ENCODE results near the gene FBXW7.
A peak's percentile ranks its signal among the peaks of the same experiment; 100 is the strongest.

FBXW7 gene

DNA sequence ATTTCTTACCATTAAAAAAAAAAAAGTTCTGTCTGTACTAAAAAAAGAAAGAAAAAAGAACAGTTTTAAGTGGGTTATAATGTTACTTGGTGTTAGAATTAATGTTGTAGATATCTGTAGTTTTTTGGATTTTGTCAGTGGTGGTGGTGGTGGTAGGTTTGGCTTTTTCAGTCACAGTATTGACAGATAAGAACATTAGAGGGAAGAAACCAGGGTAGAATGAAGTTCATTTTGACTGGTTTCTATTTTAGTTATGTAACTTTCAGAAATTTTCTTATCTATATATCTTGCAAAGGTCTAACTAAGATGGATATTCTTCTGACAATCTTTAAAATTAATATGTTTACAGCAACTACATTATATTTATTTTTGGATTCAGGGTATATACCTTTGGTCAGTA, 105.4 kb downstream of the FBXW7 start:
- FAIRE-seq: no peak
- DNase-seq (ENCODE audit: low spot score): no peak

DNA sequence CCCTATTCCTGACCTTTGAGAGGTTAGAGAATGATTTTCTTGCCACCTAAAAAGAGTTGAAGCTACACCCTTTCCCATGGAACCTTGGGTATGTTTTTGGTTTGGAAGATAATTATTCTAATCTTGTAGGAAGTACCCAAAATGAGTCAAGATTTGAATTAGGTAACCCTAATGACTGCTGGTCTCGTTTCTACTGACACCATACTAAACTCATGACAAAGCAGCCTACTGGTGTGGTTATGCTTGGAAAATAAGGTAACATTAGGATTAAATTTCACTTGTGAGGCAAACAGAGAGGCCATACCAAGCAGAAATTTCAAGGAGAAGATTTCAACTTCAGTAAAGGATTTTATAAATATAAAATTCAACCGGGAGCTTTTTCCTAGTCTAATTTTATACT, 107.9 kb downstream of the FBXW7 start:
- FAIRE-seq (no peak), DNase-seq (ENCODE audit: low spot score) (no peak)

DNA sequence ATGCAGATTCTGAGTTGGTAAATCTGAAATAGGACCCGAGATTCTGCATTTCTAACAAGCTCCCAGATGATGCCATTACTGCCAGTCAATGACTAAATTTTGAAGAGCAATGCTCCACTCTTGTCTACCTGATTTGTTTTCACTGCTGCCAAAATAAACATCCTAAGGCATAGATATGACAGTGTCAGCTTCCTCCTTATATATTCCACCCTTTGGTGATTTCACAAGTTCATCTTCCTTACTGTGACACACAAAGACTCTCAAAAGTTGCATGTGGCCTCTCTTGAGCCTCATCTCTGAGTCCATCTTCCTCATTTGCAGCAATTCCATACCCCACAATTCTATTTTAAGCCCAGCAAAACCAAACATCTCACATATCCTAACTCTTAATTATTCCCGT, 110.9 kb downstream of the FBXW7 start:
- no peak for DNase-seq (ENCODE audit: low spot score)
- no peak for FAIRE-seq

DNA sequence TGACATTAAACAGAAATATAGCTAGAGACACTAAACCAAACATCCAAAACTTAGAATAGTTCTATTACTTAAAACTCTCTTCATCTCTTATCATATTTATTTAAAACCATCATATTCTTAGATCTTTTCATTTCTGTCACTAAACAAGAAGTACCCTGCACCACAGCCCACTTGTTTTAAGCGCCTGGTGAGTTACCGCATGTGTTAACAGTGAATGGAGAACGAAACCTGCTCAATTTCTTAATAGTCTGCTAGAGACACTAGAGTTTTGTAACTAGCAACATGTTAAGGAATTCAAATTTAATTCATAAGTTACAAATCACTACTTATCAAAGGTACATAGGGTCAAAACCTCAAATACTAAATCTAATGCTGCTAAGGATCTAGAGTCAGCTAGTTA, 111.5 kb downstream of the FBXW7 start:
- FAIRE-seq: no peak

DNA sequence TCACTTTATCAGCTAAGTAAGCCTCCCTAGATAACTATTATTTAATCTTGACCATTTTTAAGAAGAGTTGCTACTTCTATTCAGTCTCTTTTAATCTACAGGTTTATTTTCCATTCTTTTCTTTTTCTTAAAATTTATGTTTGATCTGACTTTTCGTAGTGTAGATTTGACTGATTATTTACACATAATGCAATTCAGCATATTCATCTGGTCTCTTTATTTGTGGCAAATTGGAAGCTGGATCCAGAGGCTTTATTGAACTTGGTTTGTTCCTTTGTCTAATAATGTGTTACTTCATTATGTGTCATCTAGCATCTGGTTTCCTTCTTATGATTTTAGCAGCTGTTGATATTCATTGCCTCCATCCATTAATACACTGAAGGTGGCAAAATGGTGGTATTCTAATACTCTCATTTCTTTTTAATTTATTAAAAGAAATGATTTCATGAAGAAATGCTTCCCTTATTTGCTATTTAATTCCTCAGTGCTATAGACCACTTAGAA, 113.0 kb downstream of the FBXW7 start:
- FAIRE-seq (no peak), DNase-seq (ENCODE audit: low spot score) (no peak)

More for the DNA sequence above, 111.5 kb downstream of the FBXW7 start:
- DNase-seq (ENCODE audit: low spot score): no peak

DNA sequence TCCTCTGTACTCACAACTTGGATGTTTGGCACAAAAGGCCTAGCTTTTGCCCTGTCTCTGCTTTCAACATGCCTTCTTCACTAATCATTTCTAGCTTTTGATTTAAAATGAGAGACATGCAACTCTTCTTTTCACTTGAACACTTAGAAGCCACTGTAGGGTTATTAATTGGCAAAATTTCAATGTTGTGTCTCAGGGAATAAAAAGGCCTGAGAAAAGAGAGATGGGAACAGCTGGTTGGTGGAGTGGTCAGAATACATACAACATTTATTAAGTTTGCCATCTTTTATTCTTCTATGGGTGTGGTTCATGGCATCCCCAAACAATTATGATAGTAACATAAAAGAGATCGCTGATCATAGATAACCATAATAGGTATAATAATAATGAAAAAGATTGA, 114.3 kb downstream of the FBXW7 start:
- no peak for DNase-seq (ENCODE audit: low spot score)
- FAIRE-seq: no peak

DNA sequence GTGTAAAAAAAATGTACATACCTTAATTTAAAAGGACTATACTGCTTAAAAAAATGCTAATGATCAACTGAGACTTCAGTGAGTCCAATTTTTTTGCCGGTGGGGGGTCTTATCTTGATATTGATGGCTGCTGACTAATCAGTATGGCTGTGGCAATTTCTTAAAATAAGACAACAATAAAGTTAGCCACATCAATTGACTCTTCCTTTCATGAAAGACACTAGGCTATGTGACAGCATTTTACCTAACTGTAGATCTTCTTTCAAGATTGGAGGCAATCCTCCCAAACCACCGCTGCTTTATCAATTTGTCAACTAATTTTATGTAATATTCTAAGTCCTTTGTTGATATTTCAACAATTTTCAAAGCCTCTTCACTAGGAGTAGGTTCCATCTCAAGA, 116.1 kb downstream of the FBXW7 start:
- DNase-seq (ENCODE audit: low spot score): no peak
- no peak for FAIRE-seq

DNA sequence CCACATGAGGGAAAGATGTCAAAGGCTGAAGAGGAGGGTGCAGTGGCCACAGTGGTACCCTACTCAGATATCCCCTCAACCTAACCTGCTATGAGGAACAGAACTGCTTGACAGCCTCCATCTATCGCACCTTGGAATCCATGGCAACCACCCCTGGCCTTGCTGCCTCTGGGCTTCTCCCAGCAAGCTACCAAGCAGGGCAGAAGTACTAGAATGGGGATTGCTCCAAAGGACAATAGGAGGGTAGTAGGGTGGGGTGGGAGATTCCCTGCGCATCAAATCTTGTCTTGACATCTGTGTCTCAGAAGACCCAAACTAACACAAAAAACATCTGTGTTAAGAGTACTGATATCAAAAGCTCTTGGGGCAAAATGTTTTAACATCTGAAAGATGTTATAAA, 118.2 kb downstream of the FBXW7 start:
- no peak for FAIRE-seq
- no peak for DNase-seq (ENCODE audit: low spot score)

DNA sequence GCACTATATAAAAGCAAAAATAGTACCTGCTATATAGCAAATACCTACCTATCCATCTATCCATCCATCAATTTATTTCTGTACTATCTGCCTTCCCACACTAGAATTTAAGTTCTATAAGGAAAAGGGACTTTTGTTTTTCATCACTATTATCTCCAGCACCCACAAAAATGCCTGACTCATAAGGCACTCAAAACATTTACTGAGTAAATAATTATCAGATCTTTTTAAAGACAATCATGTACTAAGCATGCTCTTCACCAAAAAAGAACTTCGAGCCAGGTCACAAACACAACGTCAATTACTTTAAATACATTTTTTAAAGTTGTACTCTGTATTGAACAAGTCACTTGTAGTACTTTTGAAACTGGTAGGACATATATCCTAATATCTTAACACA, 119.9 kb downstream of the FBXW7 start:
- peak; percentile 8 for FAIRE-seq

DNA sequence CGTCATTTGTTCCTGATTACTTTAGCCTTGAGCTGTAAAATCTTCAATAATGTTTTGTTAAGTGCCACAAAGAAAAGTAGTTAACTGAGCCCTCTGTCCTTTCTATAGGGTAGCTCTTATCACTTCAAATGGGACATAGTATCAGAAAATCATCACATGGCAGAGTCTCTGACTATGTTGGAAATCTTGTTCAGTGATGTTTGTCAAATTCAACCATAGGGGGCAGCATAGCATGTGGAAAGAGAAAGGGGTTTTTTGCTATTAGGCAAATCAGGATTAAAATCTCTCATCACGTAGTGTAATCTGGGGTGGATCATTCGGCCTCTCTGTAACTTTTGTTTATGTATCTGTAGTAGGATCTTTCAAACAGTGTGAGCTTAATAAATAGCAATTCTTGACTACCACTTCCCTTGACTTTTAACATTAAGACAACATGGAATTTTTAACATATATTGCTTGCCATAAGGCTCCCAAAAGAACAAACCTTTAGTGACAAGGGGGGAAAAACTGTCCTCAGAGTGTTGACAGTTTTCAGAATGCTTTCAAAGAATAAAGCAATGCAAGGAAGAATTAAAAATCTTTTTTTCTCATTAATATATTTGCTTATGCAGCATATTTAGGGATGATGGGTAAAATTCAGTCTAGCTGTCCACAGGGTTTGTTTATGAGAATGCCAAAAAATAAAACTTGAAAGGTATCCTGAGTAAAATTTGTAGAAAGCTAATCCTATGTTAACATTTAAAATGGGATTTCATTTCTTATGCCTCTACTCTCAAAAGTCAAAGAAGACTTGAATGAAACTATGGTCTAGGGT, 127.2 kb downstream of the FBXW7 start:
- DNase-seq (ENCODE audit: low spot score) (peak; percentile 4), FAIRE-seq (no peak)

More for the DNA sequence above, 119.9 kb downstream of the FBXW7 start:
- no peak for DNase-seq (ENCODE audit: low spot score)

DNA sequence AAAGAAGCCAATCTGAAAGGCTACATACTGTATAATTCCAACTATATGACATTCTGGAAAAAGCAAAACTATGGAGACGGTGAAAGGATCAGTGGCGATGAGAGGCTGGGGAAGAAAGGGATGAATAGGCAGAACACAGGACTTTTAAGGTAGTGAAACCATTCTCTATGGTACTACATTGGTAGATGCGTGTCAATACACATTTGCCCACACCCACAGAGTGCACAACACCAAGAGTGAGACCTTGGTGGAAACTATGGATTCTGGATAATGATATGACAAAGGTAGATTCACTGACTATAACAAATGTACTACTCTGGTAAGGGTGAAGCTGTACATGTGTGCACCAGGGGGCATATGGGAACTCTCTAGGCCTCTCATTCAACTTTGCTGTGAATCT, 134.5 kb downstream of the FBXW7 start:
- no peak for FAIRE-seq
- DNase-seq (ENCODE audit: low spot score): no peak

DNA sequence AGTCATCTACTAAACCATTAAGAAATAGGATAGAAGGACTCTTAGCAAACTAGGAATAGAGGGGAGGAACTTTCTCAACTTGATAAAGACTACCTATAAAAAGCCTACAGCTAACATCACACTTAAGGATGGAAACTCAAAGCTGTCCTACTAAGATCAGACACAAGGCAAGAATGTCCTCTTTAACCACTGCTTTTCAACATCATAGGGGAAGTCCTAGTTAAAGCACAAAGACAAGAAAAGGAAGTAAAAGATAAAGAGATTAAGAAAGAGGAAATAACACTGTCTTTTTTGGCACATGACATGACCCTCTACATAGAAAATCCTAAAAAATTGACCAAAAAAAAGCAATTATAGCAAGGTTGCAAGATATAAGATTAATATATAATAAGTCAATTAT, 136.6 kb downstream of the FBXW7 start:
- FAIRE-seq (no peak), DNase-seq (ENCODE audit: low spot score) (no peak)

DNA sequence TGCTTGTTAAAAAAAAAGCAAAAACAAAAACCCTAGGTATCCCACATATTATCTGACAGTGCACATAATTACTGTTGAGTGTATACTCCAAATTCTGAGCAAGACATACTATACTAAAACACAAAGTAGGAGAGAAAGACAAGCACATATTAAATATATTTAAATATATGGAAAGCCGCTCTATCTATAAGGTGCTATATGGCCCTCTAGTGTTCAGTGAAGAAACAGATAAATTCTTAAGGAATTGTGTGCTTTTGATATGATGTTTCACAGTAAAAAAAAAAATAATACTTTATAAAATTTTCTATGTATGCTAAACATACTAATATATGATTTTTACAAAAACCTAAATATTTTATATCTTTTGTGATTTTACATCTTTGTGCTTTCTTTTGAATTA, 137.8 kb downstream of the FBXW7 start:
- FAIRE-seq: no peak
- peak; percentile 5 for DNase-seq (ENCODE audit: low spot score)

DNA sequence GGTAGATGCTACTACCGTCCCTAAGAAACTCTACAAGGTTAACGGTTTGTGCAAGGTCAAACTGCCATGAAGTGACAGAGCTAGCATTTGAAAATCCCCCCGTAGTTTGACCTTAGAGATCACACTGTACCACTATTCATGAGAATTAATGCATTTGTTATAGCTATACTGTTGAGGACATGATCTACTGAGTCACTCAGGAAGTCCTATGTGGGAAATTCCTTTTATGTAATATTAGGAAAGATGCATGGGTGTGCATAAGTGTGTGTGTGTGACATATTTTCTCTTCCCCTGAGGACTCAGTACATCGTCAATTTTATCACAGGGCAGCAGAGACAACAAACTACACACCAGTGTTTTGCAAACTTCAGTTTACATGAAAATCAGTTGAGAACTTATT, 141.1 kb downstream of the FBXW7 start:
- FAIRE-seq: no peak
- no peak for DNase-seq (ENCODE audit: low spot score)

DNA sequence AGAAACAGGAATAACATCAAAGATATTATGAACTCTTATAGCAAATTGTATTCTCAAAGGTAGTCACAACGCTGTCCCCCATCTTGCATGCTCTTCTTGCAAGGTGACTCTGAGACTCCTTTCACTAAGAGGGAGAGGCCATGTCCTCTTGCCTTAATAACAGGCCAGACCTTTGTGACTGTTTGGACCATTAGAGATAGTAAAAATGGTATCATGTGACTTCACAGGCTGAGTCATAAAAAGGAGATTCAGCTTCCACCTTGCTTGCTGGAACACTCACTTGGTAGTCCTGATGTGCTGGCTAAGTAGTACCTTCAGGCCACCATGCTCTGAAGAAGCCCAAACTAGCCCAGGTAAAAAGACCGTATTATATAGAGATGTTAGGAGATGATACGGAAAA, 143.8 kb downstream of the FBXW7 start:
- DNase-seq (ENCODE audit: low spot score) (no peak), FAIRE-seq (no peak)

DNA sequence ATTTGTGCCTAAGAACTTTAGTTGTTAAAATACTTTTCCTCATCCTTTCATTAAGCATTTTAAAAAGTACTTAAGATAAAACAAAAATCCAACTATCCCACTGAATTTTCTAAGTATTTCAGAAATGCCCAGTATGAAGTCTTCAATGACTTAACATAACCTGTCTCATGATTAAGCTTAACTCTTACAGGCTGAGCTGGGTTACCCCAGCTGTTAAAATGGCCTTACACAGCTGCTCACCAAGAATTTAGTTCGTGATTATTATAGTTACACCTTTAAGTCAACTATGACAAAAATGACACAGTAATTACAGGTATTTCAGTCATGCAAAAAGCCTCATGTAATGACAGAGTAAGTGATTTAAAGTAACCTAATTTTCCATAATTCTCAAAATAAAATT, 145.7 kb downstream of the FBXW7 start:
- DNase-seq (ENCODE audit: low spot score): no peak
- no peak for FAIRE-seq

DNA sequence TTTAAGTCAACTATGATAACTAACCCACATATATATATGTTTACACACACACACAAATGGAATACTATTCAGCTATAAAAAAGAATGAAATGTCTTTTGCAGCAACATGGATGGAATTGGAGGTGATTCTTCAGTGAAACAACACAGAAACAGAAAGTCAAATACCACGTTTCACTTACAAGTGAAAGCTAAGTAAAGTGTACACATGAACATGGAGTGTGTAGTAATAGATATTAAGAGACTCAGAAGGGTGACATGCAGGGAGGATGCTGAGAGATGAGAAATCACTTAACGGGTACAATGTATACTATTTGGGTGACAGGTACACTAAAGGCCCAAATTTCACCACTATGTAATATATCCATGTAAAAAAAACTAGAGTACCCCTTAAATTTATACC, 146.5 kb downstream of the FBXW7 start:
- no peak for DNase-seq (ENCODE audit: low spot score)
- FAIRE-seq: no peak

DNA sequence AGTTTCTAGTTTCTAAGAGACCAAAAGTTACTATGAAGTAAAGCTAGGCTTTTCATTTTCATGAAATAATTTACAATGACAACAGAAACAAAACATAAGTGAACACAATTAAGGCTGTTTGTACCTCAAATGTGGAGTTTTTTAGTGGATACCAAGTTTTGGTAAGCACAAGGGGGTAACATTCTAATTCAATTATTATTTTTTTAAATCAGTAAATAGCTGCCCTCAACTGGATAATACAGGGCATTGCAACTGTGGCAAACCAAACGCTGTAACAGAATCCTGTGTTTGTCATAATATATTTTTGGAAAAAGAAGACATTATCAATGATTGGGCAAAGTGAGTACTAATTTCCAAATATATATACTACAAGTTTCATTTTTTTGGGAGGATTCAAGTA, 150.3 kb downstream of the FBXW7 start:
- DNase-seq (ENCODE audit: low spot score): no peak

DNA sequence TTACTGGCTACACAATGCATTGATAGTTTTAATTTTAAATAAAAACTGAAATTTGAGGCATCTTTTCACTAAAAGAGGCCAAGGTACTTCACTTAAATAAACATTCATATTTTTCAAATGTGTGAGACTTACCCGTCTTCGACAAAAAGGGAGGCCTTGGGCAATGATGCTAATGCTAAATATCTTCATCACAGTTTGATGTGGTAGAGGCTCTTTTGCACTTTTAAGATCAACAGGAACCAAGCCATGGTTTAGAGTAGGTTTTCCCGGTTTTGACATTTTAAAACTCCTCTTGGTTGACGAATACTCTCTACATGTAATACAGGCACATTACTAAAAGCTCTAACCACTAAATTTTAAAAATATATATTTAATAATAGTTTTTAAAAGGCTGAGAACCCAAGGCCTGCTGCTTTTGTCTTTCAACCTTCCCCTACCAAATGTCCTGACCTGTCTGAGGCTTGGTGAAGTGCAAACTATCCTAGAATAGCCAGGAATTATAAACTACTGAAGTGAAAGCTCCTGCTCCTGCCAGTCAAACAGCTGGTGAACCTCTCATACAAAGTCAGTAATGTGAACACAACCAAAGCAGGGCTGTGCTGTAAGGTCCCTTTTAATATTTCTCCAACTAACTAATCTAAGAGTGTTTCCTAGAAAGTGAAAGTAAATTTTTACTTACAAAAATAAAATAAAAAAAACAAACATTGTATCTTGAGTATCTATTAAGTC, 153.7 kb downstream of the FBXW7 start:
- no peak for DNase-seq (ENCODE audit: low spot score)
- no peak for FAIRE-seq

More for the DNA sequence above, 150.3 kb downstream of the FBXW7 start:
- FAIRE-seq: no peak

DNA sequence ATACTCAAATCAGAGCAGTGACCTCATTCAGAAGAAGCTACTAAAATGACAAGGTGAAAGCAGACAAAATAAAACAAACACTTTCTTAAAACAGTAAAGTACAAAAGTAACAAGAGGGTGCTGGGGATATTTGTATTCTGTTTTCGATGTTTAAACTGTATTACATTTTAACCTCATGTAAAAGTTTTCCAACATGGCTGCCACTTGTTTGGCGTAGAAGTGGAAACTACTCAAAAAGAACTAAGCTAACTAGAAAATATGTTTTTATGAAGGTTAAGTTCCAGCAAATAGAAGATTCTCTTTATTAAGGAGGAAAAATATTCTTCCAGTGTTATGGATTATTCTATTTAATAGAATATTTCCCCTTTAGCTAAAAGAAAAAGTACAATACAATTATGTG, 155.0 kb downstream of the FBXW7 start:
- FAIRE-seq (no peak), DNase-seq (ENCODE audit: low spot score) (no peak)

DNA sequence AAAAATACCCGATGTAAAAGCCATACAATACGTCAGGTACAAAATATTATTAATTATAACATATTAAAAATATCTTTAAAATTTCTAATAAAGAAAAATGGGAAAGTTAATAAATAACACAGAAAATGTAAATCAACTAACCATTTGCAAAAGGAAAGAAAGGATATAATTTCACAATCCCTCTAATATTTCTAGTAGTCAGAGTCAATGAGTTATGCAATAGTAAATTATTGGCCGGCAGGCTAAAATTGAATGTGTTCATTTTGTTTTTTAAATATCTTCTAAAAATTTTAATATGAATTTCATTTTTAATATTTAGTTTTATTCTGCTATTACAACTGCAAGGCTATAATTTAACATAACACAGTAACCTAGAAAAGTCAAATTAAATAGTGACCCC, 155.7 kb downstream of the FBXW7 start:
- FAIRE-seq: no peak
- DNase-seq (ENCODE audit: low spot score): no peak

DNA sequence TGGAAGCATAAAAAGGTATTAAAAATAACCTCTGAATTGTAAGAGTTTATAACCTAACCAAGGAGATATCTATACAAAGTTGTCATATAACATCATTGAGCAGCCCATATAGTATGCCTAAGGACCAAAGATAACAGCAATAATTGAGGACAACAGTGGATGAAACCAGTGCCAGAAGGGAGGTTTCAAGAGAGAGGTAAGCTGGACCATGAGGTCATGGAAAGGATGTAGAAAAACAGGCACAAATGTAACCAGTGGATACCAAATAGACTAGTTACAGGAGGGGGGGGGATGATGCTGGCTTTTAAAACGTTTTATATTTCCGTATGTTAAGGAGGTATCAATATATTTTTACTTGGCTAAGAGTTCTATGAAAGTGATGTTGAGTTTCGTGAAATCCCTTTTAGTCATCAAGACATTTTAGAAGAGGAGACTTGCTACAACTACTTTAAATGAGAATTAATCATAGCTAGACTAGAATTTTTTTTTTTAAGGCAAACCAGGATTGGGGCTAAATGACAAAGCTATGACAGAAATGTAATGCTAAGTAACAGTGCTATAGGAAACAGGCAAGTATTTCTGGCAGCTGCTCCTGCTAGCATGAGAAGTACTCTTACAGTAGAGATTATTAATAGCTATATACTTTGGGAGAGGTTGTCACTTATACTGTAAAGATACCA, 161.1 kb downstream of the FBXW7 start:
- DNase-seq (ENCODE audit: low spot score) (no peak), FAIRE-seq (no peak)

All from RCC 7860 (cell line).